Skeletal muscle satellite cell (primary cell): ENCODE measurements around the gene PXDC1. TPM values are rescaled to one million over a fixed set of nuclear protein-coding genes. Genes with fewer than 3 reads are reported as not detected.
"Not testable (repeated sequence)": the region's sequence is repeated elsewhere in the genome, so short reads cannot be mapped to it uniquely, and the experiment has no call there.

Source experiments
- H3K27me3 ChIP-seq: 2 replicates; pipeline ENCODE4 v1.7.0; 2013; ENCODE audit warnings: low read length; ENCODE audit not compliant: control insufficient read depth, insufficient read depth
- H3K36me3 ChIP-seq: 2 replicates; pipeline ENCODE4 v1.7.0; 2013; ENCODE audit warnings: mild to moderate bottlenecking, control low read depth, low read length; ENCODE audit not compliant: insufficient read depth
- H3K4me1 ChIP-seq: 2 replicates; pipeline ENCODE4 v1.7.0; 2013; ENCODE audit warnings: low read length; ENCODE audit not compliant: control insufficient read depth, insufficient read depth
- H3K4me2 ChIP-seq: 2 replicates; pipeline ENCODE4 v1.7.0; 2013; ENCODE audit warnings: mild to moderate bottlenecking, low read length
- H3K4me3 ChIP-seq: 2 replicates; pipeline ENCODE4 v1.7.0; 2013; ENCODE audit warnings: low read length
- H3K9ac ChIP-seq: 2 replicates; pipeline ENCODE4 v1.7.0; 2013; ENCODE audit warnings: mild to moderate bottlenecking, low read depth, low read length, moderate library complexity
- H3K9me3 ChIP-seq: replicated peaks from 2 replicates; pipeline ENCODE4 v1.7.0; 2013; ENCODE audit warnings: mild to moderate bottlenecking, control low read depth, low read length
- small RNA-seq: library from RNA; depleted of rRNA; stranded (forward); fragments of <200 nt; gene quantifications from one replicate; pipeline ENCODE3, GENCODE V24; 2012

PXDC1 gene

DNA sequence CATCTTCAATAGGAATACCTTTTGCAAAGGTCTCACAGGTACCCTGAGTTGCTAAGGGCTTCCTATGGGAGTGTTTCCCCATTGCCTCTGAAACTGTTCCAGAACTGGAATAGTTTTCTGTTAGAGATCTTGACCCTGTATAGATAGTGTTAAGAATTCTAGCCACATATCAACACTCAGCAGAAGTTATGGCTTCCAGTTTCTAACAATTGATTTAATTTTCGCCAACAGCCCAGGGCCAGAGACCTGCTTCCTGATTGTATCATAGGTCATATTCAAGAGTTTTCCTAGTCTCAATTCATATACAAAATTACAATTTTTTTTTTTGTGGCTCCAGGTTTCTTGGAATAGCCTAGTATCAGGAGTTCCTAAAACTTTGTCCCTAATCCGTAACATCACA is 61.0 kb downstream of the PXDC1 start:
- H3K4me1 ChIP-seq: peaks cover 8% of the 10 kb centered on the region
- H3K9me3 ChIP-seq: no peaks in the 10 kb centered on the region
- no peak overlapping the region for H3K9ac ChIP-seq
- no peak overlapping the region for H3K4me3 ChIP-seq
- no peaks in the 10 kb centered on the region for H3K36me3 ChIP-seq
- H3K27me3 ChIP-seq: no peaks in the 10 kb centered on the region
- no peak overlapping the region for H3K4me2 ChIP-seq

DNA sequence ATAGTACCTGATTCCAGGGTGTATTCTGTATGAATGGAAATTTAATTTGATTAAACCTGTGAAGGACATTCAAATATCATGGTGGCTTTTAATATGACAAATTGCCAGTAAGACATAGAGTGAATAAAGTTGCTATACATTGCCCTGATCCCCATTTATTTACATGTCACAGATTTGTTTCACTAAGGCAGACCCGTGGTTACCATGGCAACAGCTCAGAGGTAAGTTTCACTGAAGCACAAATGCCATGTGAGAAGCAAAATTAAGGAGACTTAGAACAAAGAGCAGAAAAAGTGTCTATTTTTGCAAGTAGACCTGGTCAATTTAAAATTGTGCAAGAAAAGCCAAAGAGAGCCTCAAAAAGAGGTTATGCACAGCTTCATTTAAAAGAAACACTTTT is 63.7 kb downstream of the PXDC1 start:
- Histone ChIP-seq H3K4me3 (no peak overlapping the region), H3K9ac (no peak overlapping the region), H3K36me3 (no peaks in the 10 kb centered on the region), H3K4me2 (no peak overlapping the region), H3K4me1 (no peaks in the 10 kb centered on the region), H3K9me3 (no peaks in the 10 kb centered on the region), H3K27me3 (no peaks in the 10 kb centered on the region)

- Histone ChIP-seq H3K4me2 (no peak overlapping the region), H3K9me3 (no peaks in the 10 kb centered on the region), H3K36me3 (no peaks in the 10 kb centered on the region), H3K4me3 (no peak overlapping the region), H3K4me1 (no peaks in the 10 kb centered on the region), H3K27me3 (no peaks in the 10 kb centered on the region), H3K9ac (no peak overlapping the region)
Observed at GRCh38 chr6:3683331-3683730, 68.2 kb downstream of the PXDC1 start.

- H3K36me3 ChIP-seq: no peaks in the 10 kb centered on the region
- H3K4me1 ChIP-seq: no peaks in the 10 kb centered on the region
Observed at GRCh38 chr6:3678946-3679345, 72.6 kb downstream of the PXDC1 start.

GRCh38 chr6:3677751-3678150 is 73.8 kb downstream of the PXDC1 start:
- not testable (repeated sequence) for H3K36me3 ChIP-seq, H3K27me3 ChIP-seq, H3K9ac ChIP-seq, H3K9me3 ChIP-seq, H3K4me2 ChIP-seq, H3K4me3 ChIP-seq, H3K4me1 ChIP-seq

More at GRCh38 chr6:3678946-3679345, 72.6 kb downstream of the PXDC1 start:
- Histone ChIP-seq H3K27me3 (no peaks in the 10 kb centered on the region), H3K4me3 (no peak overlapping the region), H3K9me3 (no peaks in the 10 kb centered on the region), H3K9ac (no peak overlapping the region), H3K4me2 (no peak overlapping the region)

- H3K9me3 ChIP-seq, H3K27me3 ChIP-seq, H3K4me1 ChIP-seq, H3K9ac ChIP-seq, H3K4me2 ChIP-seq, H3K36me3 ChIP-seq, H3K4me3 ChIP-seq: not testable (repeated sequence)
Observed at GRCh38 chr6:3677351-3677750, 74.2 kb downstream of the PXDC1 start.

Small RNA genes within 50 kb of the gene (small RNA-seq; reads per million reads assigned to genes)
- not detected for gene AL033523.1
